ENCODE measurements around the gene MRAS.

- TF ChIP-seq RCOR1 (IDR thresholded peaks at IDR 0.05; ENCODE audit: low read length) (no peak), TAF1 (IDR thresholded peaks at IDR 0.05; ENCODE audit: borderline replicate concordance, low read depth, low read length) (no peak), EZH2phosphoT487 (IDR thresholded peaks at IDR 0.05; ENCODE audit: borderline replicate concordance, low read depth) (no peak), FOSL2 (IDR thresholded peaks at IDR 0.05; ENCODE audit: borderline replicate concordance, low read depth) (no peak), RAD21 (IDR thresholded peaks at IDR 0.05; ENCODE audit: low read length) (no peak), GABPA (IDR thresholded peaks at IDR 0.05; ENCODE audit: low read depth) (no peak), MXI1 (IDR thresholded peaks at IDR 0.05; ENCODE audit: low read depth, low read length) (no peak), JUND (IDR thresholded peaks at IDR 0.05) (no peak), POLR2AphosphoS5 (IDR thresholded peaks at IDR 0.05; ENCODE audit: low read depth, low read length) (no peak)
- TF ChIP-seq, protein P1, sequence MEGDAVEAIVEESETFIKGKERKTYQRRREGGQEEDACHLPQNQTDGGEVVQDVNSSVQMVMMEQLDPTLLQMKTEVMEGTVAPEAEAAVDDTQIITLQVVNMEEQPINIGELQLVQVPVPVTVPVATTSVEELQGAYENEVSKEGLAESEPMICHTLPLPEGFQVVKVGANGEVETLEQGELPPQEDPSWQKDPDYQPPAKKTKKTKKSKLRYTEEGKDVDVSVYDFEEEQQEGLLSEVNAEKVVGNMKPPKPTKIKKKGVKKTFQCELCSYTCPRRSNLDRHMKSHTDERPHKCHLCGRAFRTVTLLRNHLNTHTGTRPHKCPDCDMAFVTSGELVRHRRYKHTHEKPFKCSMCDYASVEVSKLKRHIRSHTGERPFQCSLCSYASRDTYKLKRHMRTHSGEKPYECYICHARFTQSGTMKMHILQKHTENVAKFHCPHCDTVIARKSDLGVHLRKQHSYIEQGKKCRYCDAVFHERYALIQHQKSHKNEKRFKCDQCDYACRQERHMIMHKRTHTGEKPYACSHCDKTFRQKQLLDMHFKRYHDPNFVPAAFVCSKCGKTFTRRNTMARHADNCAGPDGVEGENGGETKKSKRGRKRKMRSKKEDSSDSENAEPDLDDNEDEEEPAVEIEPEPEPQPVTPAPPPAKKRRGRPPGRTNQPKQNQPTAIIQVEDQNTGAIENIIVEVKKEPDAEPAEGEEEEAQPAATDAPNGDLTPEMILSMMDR (IDR thresholded peaks at IDR 0.05), result no peak
- TF ChIP-seq, protein P2, sequence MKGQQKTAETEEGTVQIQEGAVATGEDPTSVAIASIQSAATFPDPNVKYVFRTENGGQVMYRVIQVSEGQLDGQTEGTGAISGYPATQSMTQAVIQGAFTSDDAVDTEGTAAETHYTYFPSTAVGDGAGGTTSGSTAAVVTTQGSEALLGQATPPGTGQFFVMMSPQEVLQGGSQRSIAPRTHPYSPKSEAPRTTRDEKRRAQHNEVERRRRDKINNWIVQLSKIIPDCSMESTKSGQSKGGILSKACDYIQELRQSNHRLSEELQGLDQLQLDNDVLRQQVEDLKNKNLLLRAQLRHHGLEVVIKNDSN (IDR thresholded peaks at IDR 0.05; ENCODE audit: borderline replicate concordance, low read depth), result no peak
- TF ChIP-seq, protein P3, sequence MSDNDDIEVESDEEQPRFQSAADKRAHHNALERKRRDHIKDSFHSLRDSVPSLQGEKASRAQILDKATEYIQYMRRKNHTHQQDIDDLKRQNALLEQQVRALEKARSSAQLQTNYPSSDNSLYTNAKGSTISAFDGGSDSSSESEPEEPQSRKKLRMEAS (IDR thresholded peaks at IDR 0.05; ENCODE audit: low read depth), result no peak
Measured at GRCh38 chr3:138443521-138444503, 95.4 kb downstream of the MRAS start.

Data from SK-N-SH (cell line).